Measurements from ENCODE around the gene MAPKAP1.

Gene MAPKAP1

GRCh38 chr9:125455876-125456275 lies 251.1 kb downstream of the MAPKAP1 start:
- H3K9ac ChIP-seq (ENCODE audit: insufficient read length) = no peak overlapping the region
- no peak for TF ChIP-seq POLR2AphosphoS5 (IDR thresholded peaks at IDR 0.05; ENCODE audit: borderline replicate concordance, low read depth, low read length)
- no peak for TF ChIP-seq FOXP2 (optimal IDR thresholded peaks at IDR 0.05; ENCODE audit: control extremely low read depth, extremely low read length, insufficient read depth)
- no peak for TF ChIP-seq EZH2 (IDR thresholded peaks at IDR 0.05)
- H3K9me3 ChIP-seq (ENCODE audit: low read depth, low read length) = peaks cover 16% of the 10 kb centered on the region; the same call in 1 of the 2 replicates
- no peak overlapping the region for H3K4me3 ChIP-seq
- peaks cover 7% of the 10 kb centered on the region; the same call in 1 of the 2 replicates for H3K36me3 ChIP-seq (ENCODE audit: insufficient read depth, low read length)
- H3K27ac ChIP-seq = no peak overlapping the region
- no peak for DNase-seq (ENCODE audit: low read depth, low spot score)

- no peak for TF ChIP-seq FOXP2 (optimal IDR thresholded peaks at IDR 0.05; ENCODE audit: control extremely low read depth, extremely low read length, insufficient read depth)
- no peak for TF ChIP-seq POLR2AphosphoS5 (IDR thresholded peaks at IDR 0.05; ENCODE audit: borderline replicate concordance, low read depth, low read length)
- no peak for TF ChIP-seq EZH2 (IDR thresholded peaks at IDR 0.05)
- H3K9ac ChIP-seq (ENCODE audit: insufficient read length) = no peak overlapping the region
- H3K27ac ChIP-seq = no peak overlapping the region
- H3K4me3 ChIP-seq = no peak overlapping the region
- no peak for DNase-seq (ENCODE audit: low read depth, low spot score)
- H3K9me3 ChIP-seq (ENCODE audit: low read depth, low read length) = peaks cover 16% of the 10 kb centered on the region; the same call in 1 of the 2 replicates
- peaks cover 7% of the 10 kb centered on the region; the same call in 1 of the 2 replicates for H3K36me3 ChIP-seq (ENCODE audit: insufficient read depth, low read length)
Observed at GRCh38 chr9:125455132-125455531, 251.9 kb downstream of the MAPKAP1 start.

- H3K27ac ChIP-seq = no peak overlapping the region
- no peaks in the 10 kb centered on the region for H3K9me3 ChIP-seq (ENCODE audit: low read depth, low read length)
- no peak overlapping the region for H3K4me3 ChIP-seq
- DNase-seq (ENCODE audit: low read depth, low spot score) = no peak
- H3K36me3 ChIP-seq (ENCODE audit: insufficient read depth, low read length) = no peaks in the 10 kb centered on the region
- TF ChIP-seq EZH2 (IDR thresholded peaks at IDR 0.05) (no peak), FOXP2 (optimal IDR thresholded peaks at IDR 0.05; ENCODE audit: control extremely low read depth, extremely low read length, insufficient read depth) (no peak), POLR2AphosphoS5 (IDR thresholded peaks at IDR 0.05; ENCODE audit: borderline replicate concordance, low read depth, low read length) (no peak)
- no peak overlapping the region for H3K9ac ChIP-seq (ENCODE audit: insufficient read length)
Observed at GRCh38 chr9:125447202-125447802, 259.7 kb downstream of the MAPKAP1 start.

GRCh38 chr9:125446561-125447094 lies 260.4 kb downstream of the MAPKAP1 start:
- TF ChIP-seq FOXP2 (optimal IDR thresholded peaks at IDR 0.05; ENCODE audit: control extremely low read depth, extremely low read length, insufficient read depth) (no peak), EZH2 (IDR thresholded peaks at IDR 0.05) (no peak), POLR2AphosphoS5 (IDR thresholded peaks at IDR 0.05; ENCODE audit: borderline replicate concordance, low read depth, low read length) (no peak)
- Histone ChIP-seq H3K4me3 (no peak overlapping the region), H3K27ac (no peak overlapping the region), H3K9me3 (ENCODE audit: low read depth, low read length) (no peaks in the 10 kb centered on the region), H3K36me3 (ENCODE audit: insufficient read depth, low read length) (no peaks in the 10 kb centered on the region), H3K9ac (ENCODE audit: insufficient read length) (no peak overlapping the region)
- no peak for DNase-seq (ENCODE audit: low read depth, low spot score)

GRCh38 chr9:125444956-125445506 lies 262.0 kb downstream of the MAPKAP1 start:
- no peaks in the 10 kb centered on the region for H3K36me3 ChIP-seq (ENCODE audit: insufficient read depth, low read length)
- no peak overlapping the region for H3K4me3 ChIP-seq
- no peak overlapping the region for H3K27ac ChIP-seq
- no peak overlapping the region for H3K9ac ChIP-seq (ENCODE audit: insufficient read length)
- no peaks in the 10 kb centered on the region for H3K9me3 ChIP-seq (ENCODE audit: low read depth, low read length)
- no peak for DNase-seq (ENCODE audit: low read depth, low spot score)
- TF ChIP-seq EZH2 (IDR thresholded peaks at IDR 0.05) = no peak
- no peak for TF ChIP-seq FOXP2 (optimal IDR thresholded peaks at IDR 0.05; ENCODE audit: control extremely low read depth, extremely low read length, insufficient read depth)
- no peak for TF ChIP-seq POLR2AphosphoS5 (IDR thresholded peaks at IDR 0.05; ENCODE audit: borderline replicate concordance, low read depth, low read length)

GRCh38 chr9:125444166-125444565 lies 262.8 kb downstream of the MAPKAP1 start:
- H3K9ac ChIP-seq (ENCODE audit: insufficient read length) = no peak overlapping the region
- no peak for DNase-seq (ENCODE audit: low read depth, low spot score)
- no peak overlapping the region for H3K4me3 ChIP-seq
- H3K27ac ChIP-seq = no peak overlapping the region
- no peaks in the 10 kb centered on the region for H3K36me3 ChIP-seq (ENCODE audit: insufficient read depth, low read length)
- H3K9me3 ChIP-seq (ENCODE audit: low read depth, low read length) = no peaks in the 10 kb centered on the region
- TF ChIP-seq POLR2AphosphoS5 (IDR thresholded peaks at IDR 0.05; ENCODE audit: borderline replicate concordance, low read depth, low read length) (no peak), EZH2 (IDR thresholded peaks at IDR 0.05) (no peak), FOXP2 (optimal IDR thresholded peaks at IDR 0.05; ENCODE audit: control extremely low read depth, extremely low read length, insufficient read depth) (no peak)

- Histone ChIP-seq H3K4me3 (no peak overlapping the region), H3K9me3 (ENCODE audit: low read depth, low read length) (no peaks in the 10 kb centered on the region), H3K36me3 (ENCODE audit: insufficient read depth, low read length) (no peaks in the 10 kb centered on the region), H3K9ac (ENCODE audit: insufficient read length) (no peak overlapping the region), H3K27ac (no peak overlapping the region)
- DNase-seq (ENCODE audit: low read depth, low spot score) = no peak
- TF ChIP-seq FOXP2 (optimal IDR thresholded peaks at IDR 0.05; ENCODE audit: control extremely low read depth, extremely low read length, insufficient read depth) = no peak
- no peak for TF ChIP-seq EZH2 (IDR thresholded peaks at IDR 0.05)
- no peak for TF ChIP-seq POLR2AphosphoS5 (IDR thresholded peaks at IDR 0.05; ENCODE audit: borderline replicate concordance, low read depth, low read length)
Observed at GRCh38 chr9:125443367-125443766, 263.6 kb downstream of the MAPKAP1 start.

- Histone ChIP-seq H3K36me3 (ENCODE audit: insufficient read depth, low read length) (no peaks in the 10 kb centered on the region), H3K4me3 (no peak overlapping the region), H3K27ac (no peak overlapping the region), H3K9me3 (ENCODE audit: low read depth, low read length) (no peaks in the 10 kb centered on the region), H3K9ac (ENCODE audit: insufficient read length) (no peak overlapping the region)
- TF ChIP-seq EZH2 (IDR thresholded peaks at IDR 0.05) (no peak), POLR2AphosphoS5 (IDR thresholded peaks at IDR 0.05; ENCODE audit: borderline replicate concordance, low read depth, low read length) (no peak), FOXP2 (optimal IDR thresholded peaks at IDR 0.05; ENCODE audit: control extremely low read depth, extremely low read length, insufficient read depth) (no peak)
- DNase-seq (ENCODE audit: low read depth, low spot score) = no peak
Observed at GRCh38 chr9:125442452-125442851, 264.6 kb downstream of the MAPKAP1 start.
